Hindlimb muscle (tissue), 1 donor: Measurements from ENCODE around the gene DAGLA. TPM values are rescaled to one million over a fixed set of nuclear protein-coding genes. Genes with fewer than 3 reads are reported as not detected.

Experiments used
- DNase-seq: peaks from one replicate; pipeline ENCODE4 v3.0.0-alpha.2; 2013
- polyA plus RNA-seq: library from polyadenylated mRNA; unstranded; fragments of 120-200 nt; gene quantifications from one replicate; pipeline ENCODE4 v1.2.1, GENCODE V29; 2013; ENCODE audit not compliant: insufficient read length

Gene DAGLA
- polyA plus RNA-seq, 1 donor, result 8.2 TPM

- DNase-seq, result no peak
Measured at GRCh38 chr11:61782841-61783240, 102.7 kb downstream of the DAGLA start.

GRCh38 chr11:61783717-61784505 lies 103.7 kb downstream of the DAGLA start:
- DNase-seq, result no peak

GRCh38 chr11:61784506-61784805 lies 104.3 kb downstream of the DAGLA start:
- no peak for DNase-seq

- DNase-seq, result no peak
Measured at GRCh38 chr11:61785837-61786402, 105.7 kb downstream of the DAGLA start.

- DNase-seq, result no peak
Measured at GRCh38 chr11:61787928-61788491, 107.8 kb downstream of the DAGLA start.

GRCh38 chr11:61791737-61792309 lies 111.6 kb downstream of the DAGLA start:
- peak; percentile 85 for DNase-seq

- DNase-seq, result peak; percentile 93
Measured at GRCh38 chr11:61792310-61793082, 112.3 kb downstream of the DAGLA start, which contains the start of the genes FEN1 and TMEM258. TSS of gene FEN1 (plus strand) at chr11:61792911. CDS start at chr11:61795362, 2,451 bp downstream. TSS of gene TMEM258 (minus strand) at chr11:61792599. CDS start at chr11:61792558, 41 bp downstream.

- DNase-seq, result no peak
Measured at GRCh38 chr11:61793083-61793828, 113.1 kb downstream of the DAGLA start.

- DNase-seq, result no peak
Measured at GRCh38 chr11:61793829-61794204, 113.6 kb downstream of the DAGLA start.

- no peak for DNase-seq
Measured at GRCh38 chr11:61794579-61794978, 114.4 kb downstream of the DAGLA start.

- DNase-seq, result no peak
Measured at GRCh38 chr11:61795459-61795858, 115.3 kb downstream of the DAGLA start.

- no peak for DNase-seq
Measured at GRCh38 chr11:61795876-61796526, 115.8 kb downstream of the DAGLA start.

Other genes with a start within 250 kb of the DAGLA start
- gene LRRC10B, start 171.6 kb upstream of the DAGLA start, polyA plus RNA-seq, result not detected
- gene SYT7, start 99.3 kb upstream of the DAGLA start, polyA plus RNA-seq, result 3.4 TPM
- gene MYRF, start 72.2 kb downstream of the DAGLA start, polyA plus RNA-seq, result 1.5 TPM
- 139 TPM for gene TMEM258, start 112.2 kb downstream of the DAGLA start, polyA plus RNA-seq
- 14.3 TPM for gene FEN1, start 112.5 kb downstream of the DAGLA start, polyA plus RNA-seq
- 16.3 TPM for gene FADS1, start 136.6 kb downstream of the DAGLA start, polyA plus RNA-seq
- 77.5 TPM for gene FADS2, start 147.9 kb downstream of the DAGLA start, polyA plus RNA-seq
- 49.6 TPM for gene FADS3, start 211.2 kb downstream of the DAGLA start, polyA plus RNA-seq
- 31.7 TPM for gene RAB3IL1, start 237.2 kb downstream of the DAGLA start, polyA plus RNA-seq